ENCODE measurements around the gene ITGB4. TPM values are rescaled to one million over a fixed set of nuclear protein-coding genes. Genes with fewer than 3 reads are reported as not detected.

The ITGB4 gene
- total and polyA plus RNA-seq, 2 of the 13 experiments (the other 11 are each of a cell fraction or from before 2014, with no cell fraction given), result 6.9 to 14.5 TPM

- TF ChIP-seq ADNP (CRISPR knock-in tag; IDR thresholded peaks at IDR 0.05) (no peak), ZFP82 (CRISPR knock-in tag; IDR thresholded peaks at IDR 0.05; ENCODE audit: borderline replicate concordance) (peak; percentile 55), ZNF567 (CRISPR knock-in tag; IDR thresholded peaks at IDR 0.05; ENCODE audit: borderline replicate concordance) (0 out of 2 replicates have a peak, but pooled peaks have one; percentile 75), USF2 (IDR thresholded peaks at IDR 0.05; ENCODE audit: low read depth, low read length) (no peak), USF2 (CRISPR knock-in tag; IDR thresholded peaks at IDR 0.05; ENCODE audit: borderline replicate concordance) (no peak; the same call in 1 of the 2 replicates), ISX (CRISPR knock-in tag; conservative IDR thresholded peaks at IDR 0.05) (peak; percentile 92; the same call in 1 of the 2 replicates), ZNF260 (CRISPR knock-in tag; IDR thresholded peaks at IDR 0.05; ENCODE audit: borderline replicate concordance, low read depth) (no peak; the same call in 1 of the 2 replicates)
Measured at GRCh38 chr17:75779250-75779986, 58.2 kb downstream of the ITGB4 start (continued).

GRCh38 chr17:75779987-75780889 lies 59.0 kb downstream of the ITGB4 start:
- Histone ChIP-seq H3K27me3 (ENCODE audit: control insufficient read depth in 1 of 2, insufficient read depth in 2 of 2, low read length in 2 of 2) (no peaks in the 10 kb centered on the region; a peak in 1 of 5 replicates), H3K9ac (ENCODE audit: insufficient read depth, low read depth, low read length) (no peak overlapping the region; the same call in 1 of the 2 replicates), H3K4me1 (ENCODE audit: insufficient read depth, low read length) (peaks cover 57% of the 10 kb centered on the region), H4K20me1 (ENCODE audit: insufficient read depth, low read length) (peaks cover 32% of the 10 kb centered on the region), H3K27ac (ENCODE audit: extremely low read length, insufficient read depth, low read length) (peak overlapping the region; percentile 57), H3K79me2 (ENCODE audit: insufficient read depth, low read length) (peaks cover 27% of the 10 kb centered on the region), H3K36me3 (replicated peaks in 1 of 2; ENCODE audit: control insufficient read depth in 1 of 2, insufficient read depth in 2 of 2, low read length in 2 of 2) (peaks cover 8 to 9% of the 10 kb centered on the region in 2 experiments; a peak in 4 of 5 replicates), H3K4me3 (replicated peaks in 1 of 3; ENCODE audit: insufficient read depth in 1 of 3, low read depth in 2 of 3, low read length in 3 of 3) (peak overlapping the region in 2 of 3 experiments; percentile 21 to 39; a peak in 2 of 6 replicates), H3K4me2 (ENCODE audit: low read depth, low read length) (peak overlapping the region; percentile 59), H3K9me3 (ENCODE audit: low read length) (no peaks in the 10 kb centered on the region), H2AFZ (ENCODE audit: low read length) (no peak overlapping the region)
- 19% methylated on average over 5 of the region's 5 CpGs for WGBS (ENCODE audit: low lambda C conversion rate)
- ATAC-seq, result no peak
- no peak for DNase-seq (ENCODE audit: low spot score)
- intact Hi-C loops (cut with micrococcal nuclease; ENCODE audit: unreplicated experiment), result loop anchor here (2.0 to 5.0 kb wide), 3 partner anchors 15 to 65 kb away; partner anchors contain the start of genes GALK1 and UNC13D
- no TSS peak for BruUV-seq (replicated peaks)
- POLR2A ChIA-PET, result interaction anchor here (0.5 to 13.1 kb wide), 112 partner anchors 10 to 1030 kb away, joined by 3 to 390 read pairs (median 5); partner anchors contain the start of genes ACOX1, CDK3, EVPL and EXOC7
- CTCF ChIA-PET (ENCODE audit: low intra/inter-chr PET ratio, low total read pairs), result no interaction called here
- in situ Hi-C loops (cut with HindIII; ENCODE audit: extremely low pct_ligation_motif_present, low pct_unique_long_range_greater_than_20kb), result no loop called here
- no peak for FAIRE-seq
- TF ChIP-seq PITX1 (CRISPR knock-in tag; IDR thresholded peaks at IDR 0.05) (no peak), ZBTB14 (CRISPR knock-in tag; IDR thresholded peaks at IDR 0.05) (no peak), CEBPG (CRISPR knock-in tag; IDR thresholded peaks at IDR 0.05) (peak; percentile 1; the same call in 1 of the 2 replicates), SRSF4 (IDR thresholded peaks at IDR 0.05; ENCODE audit: low read depth, low read length, poor library complexity, severe bottlenecking) (no peak), CHD4 (IDR thresholded peaks at IDR 0.05; ENCODE audit: borderline replicate concordance, low read length) (0 out of 2 replicates have a peak, but pooled peaks have one; percentile 2), RFXANK (CRISPR knock-in tag; IDR thresholded peaks at IDR 0.05) (0 out of 2 replicates have a peak, but pooled peaks have one; percentile 16), THAP11 (CRISPR knock-in tag; IDR thresholded peaks at IDR 0.05) (peak; percentile 36; the same call in 1 of the 2 replicates), ZNF225 (CRISPR knock-in tag; IDR thresholded peaks at IDR 0.05) (no peak)
